ENCODE measurements around the gene GNA12.

DNA sequence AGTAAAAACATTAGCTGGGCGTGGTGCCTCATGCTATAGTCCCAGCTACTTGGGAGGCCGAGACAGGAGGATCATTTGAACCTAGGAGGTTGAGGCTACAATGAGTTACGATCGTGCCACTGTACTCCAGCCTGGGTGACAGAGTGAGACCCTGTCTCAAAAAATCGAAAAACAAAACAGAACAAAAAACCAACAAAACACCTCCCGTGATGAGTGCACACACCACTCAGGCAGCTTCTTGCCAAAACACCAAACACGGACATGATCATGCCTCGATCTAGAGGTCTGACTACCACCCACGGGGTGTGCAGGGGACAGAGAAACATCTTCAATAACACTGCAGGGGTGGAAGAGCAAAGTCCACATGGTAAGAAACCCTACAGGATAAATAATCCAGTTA is 111.7 kb downstream of the GNA12 start:
- TF ChIP-seq CTCF (IDR thresholded peaks at IDR 0.05) (no peak), POLR2A (IDR thresholded peaks at IDR 0.05) (no peak)

Measured in adrenal gland (tissue), 5 donors.